ENCODE measurements around the gene ETV5.

The ETV5 gene

DNA sequence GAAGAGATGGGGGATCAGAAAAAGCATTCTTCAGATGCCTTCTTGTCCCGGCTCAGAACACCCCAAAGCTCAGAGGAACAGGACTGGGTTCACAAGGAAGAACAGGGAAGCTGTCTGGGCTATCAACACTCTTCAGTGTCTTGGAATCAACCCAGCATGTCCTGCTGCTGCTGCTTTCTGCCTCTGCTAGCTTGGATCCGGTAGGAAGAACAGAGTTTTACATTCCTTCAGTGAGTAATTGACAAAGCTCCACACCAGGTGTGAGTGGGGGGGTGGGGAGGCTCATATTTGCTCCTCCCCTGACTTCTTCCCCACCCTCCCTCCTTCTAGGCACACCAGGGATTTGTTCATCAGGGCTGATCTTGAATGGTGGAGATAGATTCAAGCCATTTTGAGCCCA is 13.1 kb upstream of the ETV5 start:
- no peak for DNase-seq

- no peak for DNase-seq
Measured at GRCh38 chr3:186121278-186121677, 12.4 kb upstream of the ETV5 start.

DNA sequence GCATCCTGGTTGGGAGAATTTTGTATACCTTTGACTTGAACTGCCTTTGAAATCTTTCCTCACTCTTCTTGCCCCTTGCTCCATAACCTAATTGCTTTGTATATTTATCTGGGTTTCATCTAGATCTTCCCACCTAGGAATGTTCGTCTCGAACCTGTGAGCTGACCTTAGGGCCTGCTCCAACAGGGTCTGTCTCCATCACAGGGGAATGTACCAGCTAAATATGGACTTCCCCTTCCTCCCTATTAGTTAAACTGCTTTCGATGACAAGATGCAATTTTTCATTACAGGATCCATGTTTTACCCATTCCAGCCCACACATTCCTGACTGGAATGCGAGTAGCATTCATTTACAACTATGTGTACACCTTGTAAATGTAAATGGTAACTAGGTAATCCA is 10.6 kb upstream of the ETV5 start:
- DNase-seq: no peak

GRCh38 chr3:186118692-186119091 is 9.8 kb upstream of the ETV5 start:
- no peak for DNase-seq

DNA sequence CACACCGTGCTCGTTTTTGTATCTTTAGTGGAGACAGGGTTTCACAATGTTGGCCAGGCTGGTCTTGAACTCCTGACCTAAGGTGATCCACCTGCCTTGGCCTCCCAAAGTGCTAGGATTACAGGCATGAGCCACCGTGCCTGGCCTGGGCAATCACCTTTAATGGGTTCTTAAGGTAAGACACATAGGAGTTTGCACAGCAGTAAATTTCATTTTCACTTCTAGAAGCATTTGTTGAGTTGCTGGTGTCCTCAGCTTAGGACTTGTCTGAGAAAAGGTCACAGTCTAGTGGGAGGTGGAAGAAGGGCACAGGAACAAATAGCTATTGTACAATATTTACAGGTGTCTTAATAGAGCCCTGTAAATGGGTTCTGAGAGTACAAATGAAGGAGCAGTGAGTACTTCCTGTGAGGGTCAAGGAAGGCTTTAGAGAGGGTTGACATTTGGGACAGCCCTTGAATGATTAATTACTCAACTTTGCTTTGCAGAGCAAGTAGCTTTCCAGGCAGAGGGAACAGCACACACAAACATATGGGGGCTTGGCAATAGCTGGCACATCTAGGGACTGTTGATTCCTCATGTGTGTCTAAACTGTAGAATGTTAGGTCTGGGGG is 8.7 kb upstream of the ETV5 start:
- DNase-seq: no peak

DNA sequence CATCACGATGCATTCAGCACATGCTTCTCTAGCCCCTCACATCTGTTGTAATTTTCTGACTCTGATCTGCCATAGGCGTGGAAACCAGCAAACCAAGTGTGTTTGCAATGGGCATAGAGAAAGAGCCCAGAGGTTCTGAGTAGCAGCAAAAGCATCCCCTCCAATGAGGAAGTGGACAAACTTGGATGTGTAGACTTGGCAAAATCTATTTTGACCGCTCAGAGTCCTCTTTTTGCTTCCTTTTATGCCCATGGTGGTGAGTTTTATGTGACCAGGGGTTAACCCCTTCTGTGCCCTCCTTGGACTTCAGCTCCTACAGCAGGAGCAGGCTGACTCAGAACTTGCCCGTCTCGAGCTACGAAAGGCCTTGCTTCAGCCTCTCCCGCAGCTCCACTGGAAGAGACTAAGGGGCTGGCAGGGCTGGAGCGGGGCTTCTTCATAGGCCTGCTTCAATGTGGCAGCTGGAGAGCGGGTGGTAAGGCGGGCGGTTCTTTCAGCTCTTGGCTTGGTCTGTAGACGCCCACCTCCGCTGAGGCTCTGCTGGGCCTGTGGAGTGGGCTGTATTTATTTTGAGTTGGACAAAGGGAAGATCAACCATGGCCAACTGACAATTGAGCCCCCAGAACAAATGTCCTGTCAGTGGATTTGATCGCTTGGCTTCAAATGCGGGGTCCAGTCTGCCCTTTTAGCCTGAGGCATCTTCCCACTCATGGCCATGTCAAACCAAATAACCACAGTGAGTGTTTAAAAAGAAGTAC is 6.5 kb upstream of the ETV5 start:
- no peak for DNase-seq

DNA sequence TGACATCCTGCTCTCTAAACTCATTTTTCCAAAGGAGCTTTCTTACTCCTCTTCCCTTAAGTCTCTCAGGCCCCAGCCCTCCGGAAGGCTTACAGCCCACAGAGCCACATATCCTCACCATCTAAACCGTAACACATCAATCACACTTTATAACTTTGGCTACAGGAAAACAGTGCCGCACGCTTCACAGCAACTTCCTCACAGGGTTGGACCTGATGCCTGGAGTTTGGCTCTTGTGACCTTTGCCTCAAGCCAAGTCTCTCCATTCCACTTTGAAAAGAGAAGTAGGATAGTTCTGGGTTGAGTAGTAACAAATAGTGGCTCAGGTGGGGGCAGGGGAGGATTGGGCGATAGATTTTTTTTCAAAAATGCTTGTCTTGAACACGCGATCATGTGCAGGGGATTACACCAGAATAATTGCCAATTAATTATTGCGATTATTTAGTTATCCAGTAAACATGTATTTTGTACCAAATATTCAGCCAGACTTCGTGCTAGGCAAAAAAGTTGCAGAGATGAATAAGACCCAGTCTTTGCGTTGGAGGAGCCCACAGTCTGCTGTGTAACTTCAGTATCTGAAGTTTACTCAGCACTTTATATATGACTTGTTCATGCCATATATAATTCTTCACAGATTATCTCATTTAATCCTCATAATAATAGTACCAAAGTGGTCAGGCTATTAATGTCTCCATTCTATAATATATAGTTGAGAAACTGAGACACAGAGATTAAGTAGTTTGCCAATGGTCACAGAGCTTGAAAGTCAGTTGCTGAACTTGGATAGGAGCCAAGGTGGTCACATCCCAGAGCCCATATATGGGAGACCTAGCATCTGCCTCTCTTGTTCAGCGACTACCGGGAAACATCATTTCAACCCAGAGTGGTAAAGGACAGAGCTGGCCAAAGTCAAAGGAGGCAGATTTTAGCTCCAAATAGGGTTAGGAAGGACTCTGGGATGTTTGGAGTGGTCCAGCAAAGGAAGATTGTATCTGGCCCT is 2.4 kb upstream of the ETV5 start:
- no peak for DNase-seq

DNA sequence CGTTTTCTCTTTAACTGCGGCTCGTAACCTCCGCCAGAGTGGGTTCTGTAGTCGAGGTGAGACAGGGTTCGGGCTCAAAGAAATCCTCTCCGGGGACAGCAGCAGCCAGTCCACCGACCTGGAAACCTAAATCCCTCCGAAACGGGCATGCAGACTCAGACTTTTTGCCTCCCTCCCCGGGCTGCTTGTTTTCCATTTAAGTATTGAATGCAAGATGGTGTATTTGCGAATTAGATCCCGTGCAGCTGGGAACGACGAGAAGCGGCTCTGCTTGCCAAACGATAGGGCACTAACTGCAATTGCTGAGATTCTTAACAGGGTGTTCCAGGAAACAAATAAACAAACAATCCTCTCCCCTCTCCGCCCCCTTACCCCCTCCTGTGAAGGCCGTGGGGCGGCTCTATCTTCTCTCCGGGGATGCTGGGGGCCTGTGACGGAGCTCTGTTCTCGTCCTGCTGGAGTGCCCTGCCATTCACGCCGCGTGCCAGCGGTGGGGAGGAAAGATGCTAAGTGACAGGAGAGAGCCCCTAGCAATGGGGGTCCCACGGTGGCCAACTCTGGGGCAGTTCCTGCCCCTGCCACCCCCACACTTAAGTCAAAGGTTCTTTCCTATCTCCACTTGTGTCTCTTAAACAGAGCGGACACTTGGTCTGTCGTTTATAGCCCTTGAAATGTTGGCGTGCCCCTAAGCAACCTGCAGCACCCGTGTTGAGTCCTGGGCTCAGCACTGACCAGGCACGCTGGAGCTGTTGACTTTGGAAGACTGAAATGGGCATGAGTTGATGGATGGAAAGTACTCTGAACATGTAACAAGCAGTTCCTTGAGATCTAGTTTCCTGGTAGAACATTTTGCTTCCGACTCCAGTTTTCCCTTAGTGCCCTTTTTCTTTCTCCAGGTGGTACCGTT is 1.3 kb upstream of the ETV5 start:
- no peak for DNase-seq

DNA sequence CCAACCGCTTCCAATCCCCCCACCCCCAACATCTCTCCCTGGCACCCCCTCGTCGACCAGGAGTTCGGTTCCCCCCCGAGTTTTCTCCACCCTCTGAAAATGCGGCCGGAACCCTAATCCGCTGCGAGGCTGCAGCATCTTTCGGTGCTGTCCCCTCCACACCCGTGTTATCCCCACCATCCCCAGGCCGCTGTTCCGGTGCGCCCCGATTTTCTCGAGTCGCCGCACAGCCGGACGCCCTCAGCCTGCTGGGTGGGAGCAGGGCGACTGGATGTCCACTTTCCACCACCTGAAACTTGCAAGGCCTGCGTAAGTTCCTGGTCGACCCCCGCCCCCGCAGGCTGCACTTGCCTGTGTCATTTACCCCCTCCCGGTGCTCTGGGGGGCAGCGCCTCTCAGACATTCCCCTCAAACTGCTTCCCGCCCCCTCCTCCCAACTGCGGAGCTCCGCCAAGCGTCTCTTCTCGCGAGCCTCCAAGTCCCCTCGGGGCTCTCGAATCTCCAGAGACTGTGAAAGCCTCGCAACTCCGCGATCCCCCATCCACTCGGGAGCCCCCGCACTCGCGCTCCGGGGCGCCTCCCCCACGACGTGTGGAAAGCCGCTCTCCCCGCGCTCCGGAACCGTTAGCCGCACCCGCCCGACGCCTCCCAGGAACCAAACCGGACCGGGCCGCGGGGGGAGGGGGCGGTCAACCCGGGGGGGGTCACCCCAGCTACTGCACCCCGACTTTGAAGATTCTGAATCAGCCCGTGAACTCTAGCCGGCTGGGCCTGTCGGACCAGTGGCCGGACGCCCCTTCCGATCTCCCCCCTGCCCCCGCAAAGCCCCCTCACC is 566 bp downstream of the ETV5 start:
- DNase-seq: peak; percentile 91

DNA sequence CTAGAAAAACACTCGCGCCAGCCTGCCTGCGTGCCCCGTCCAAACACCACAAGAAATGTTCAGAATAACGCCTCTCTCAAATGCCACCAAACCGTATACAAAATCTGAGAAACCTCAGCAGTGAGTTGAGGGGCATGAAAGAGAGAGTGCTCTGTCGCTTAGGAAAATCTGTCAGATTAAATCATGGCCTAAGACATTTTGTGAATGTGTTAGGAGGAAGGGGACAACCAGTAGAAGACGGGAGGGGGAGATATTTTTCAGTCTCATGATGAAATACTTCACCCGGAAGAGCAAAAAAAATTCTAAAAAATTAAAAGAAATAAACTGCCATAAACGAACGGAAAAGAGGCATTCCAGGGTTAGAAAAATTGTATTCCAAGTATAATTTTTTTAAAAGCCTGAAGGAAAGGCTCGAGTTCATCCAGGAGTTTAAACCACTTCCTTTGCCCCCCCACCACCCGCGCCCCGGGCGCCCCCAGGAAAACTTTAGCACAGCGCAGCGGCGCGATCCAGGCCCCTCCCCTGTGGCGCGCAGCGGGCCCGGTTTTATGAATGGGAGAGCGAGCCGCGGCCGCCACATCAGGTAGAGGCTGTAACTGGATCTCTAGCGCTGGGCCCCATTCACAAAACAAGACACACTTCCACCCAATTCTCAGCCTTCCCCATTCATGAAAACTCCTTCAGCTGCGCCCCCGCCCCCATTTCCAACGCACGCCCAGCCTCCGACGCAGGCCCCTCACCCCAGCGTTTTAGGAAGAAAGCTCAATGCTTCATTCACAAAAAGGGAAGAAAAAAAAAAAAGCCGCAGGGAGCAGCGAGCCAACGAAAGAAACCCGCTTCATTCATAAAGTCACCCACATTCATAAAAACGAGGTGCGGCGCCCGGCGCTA is 1.4 kb downstream of the ETV5 start:
- DNase-seq: peak; percentile 91

DNA sequence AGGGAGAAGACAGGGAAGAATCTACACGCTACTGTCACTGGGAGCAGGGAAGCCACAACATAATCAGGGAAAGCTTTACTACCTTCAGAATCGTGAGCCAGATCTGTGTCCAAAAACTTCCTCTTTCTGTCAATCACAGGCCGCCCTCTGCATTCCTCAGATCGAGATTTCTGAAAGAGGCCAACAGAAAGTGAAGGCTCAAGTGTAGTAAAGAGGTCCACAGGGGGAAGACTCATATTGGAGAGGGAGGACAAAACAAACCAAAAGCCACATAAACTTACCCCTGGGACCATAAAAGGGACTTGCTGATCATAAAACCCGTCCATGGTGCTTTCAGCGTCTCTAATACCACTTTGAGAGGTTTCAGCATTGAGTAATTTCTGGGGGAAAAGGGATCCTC is 3.3 kb downstream of the ETV5 start:
- DNase-seq: no peak

DNA sequence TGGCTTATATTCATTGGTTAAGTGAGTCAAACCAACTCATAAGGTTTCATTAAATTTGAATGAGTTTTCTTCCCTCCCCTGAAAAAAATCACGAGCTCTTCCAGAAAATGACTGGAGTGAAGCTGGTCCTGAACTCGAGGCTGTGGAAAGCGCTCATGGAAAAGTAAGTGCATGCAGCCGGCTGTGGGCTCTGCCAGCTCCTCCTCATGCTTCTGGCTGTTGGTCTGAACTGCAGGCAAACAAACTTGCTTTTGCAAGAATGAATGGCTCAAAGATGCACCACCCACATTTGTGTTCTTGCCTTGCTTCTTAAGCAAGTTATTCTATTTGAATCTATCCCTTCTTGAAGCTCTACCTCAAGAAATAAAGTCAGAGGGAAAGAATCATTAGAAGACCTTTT is 6.2 kb downstream of the ETV5 start:
- DNase-seq: no peak

GRCh38 chr3:186100398-186100797 is 8.5 kb downstream of the ETV5 start:
- no peak for DNase-seq

DNA sequence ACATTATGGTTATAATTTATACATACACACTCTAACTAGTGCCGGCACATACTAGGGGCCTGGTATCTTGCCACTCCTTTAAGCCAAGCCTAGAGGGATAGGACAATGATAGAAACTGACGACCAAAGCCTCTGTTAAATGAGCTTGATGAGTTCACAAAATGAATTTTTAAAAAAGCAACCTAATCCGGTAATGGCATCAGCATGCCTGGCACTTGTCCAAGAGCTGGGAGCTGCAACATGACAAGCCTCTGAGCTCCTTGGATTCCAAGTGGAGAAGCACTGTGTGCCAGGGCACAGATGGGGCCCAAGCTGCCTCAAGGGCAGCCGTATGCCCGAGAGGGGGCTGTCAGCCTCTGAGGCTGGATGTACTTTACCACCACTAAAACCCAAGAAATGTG is 9.7 kb downstream of the ETV5 start:
- peak; percentile 79 for DNase-seq

GRCh38 chr3:186098740-186099139 is 10.1 kb downstream of the ETV5 start:
- DNase-seq: no peak

- DNase-seq: peak; percentile 97
Measured at GRCh38 chr3:186097663-186098451, 11.0 kb downstream of the ETV5 start.

- DNase-seq: no peak
Measured at GRCh38 chr3:186097317-186097662, 11.6 kb downstream of the ETV5 start.

DNA sequence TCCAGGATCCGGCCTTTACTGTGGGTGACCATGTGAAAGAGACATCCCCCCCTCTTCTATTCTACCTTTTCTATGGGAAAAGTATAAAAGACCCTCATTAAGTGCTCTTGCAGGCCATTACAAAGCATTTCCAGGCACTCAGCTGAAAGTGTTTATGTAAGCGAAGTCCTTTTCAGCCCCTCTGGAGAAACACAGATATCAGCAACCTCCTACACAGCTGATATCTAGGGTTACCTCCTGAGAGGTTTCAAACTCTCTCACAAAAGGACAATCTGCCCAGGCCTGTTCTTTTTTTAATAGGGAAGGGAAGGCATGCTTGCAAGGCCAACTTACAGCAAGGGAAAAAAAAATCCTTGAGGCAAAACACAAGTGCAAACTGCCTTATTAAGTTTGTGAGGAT is 12.6 kb downstream of the ETV5 start:
- no peak for DNase-seq

DNA sequence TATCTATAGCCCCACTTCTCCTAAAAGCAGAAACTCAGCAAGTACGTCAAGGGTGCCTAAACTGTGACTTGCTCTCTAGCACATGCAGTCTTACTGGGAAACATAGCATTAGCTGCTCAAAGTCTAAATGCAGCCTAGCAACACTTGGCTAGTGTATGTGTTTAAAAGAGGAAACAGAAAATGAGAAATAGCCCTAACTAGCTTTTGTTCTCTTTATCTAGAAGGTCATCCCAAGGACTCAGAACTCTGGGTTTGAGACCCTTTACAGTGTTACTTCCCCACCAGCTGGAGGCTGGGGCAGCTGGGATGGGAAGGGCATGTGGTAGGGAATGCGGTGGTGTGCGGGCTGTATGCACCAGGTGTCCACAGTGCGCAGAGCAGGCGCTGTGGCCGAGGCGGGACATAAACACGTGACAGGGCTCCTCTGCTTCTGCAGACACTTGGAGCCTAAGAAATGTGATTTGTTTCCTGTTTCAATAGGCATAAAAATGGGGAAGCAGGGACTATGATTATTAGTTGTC is 13.3 kb downstream of the ETV5 start:
- DNase-seq: no peak
